Stimulated activated CD4-positive, alpha-beta T cell treated with anti-CD3 and anti-CD28 coated beads, Interleukin-15, amount 100 ng/mL, for 1 hour (primary cell): ENCODE measurements around the gene OTULINL.
A peak's percentile ranks its signal among the peaks of the same experiment; 100 is the strongest.
"Not testable (repeated sequence)": the region's sequence is repeated elsewhere in the genome, so short reads cannot be mapped to it uniquely, and the experiment has no call there.

Source experiments
- DNase-seq, 2 donors: peaks; one replicate each; pipeline ENCODE4 v3.0.0-alpha.2; 2020; ENCODE audit warnings: low read depth in 1 of 2, low spot score in 1 of 2

Gene OTULINL

GRCh38 chr5:14581106-14581890 is at the start of gene OTULINL:
Gene OTULINL, plus strand, starts transcription at chr5:14581792. Its CDS starts 103 bp downstream, at chr5:14581895.
- peak; percentile 76 to 88 for DNase-seq

- DNase-seq: no peak
Observed at GRCh38 chr5:14532180-14532579, 49.4 kb upstream of the OTULINL start.

- no peak for DNase-seq
Observed at GRCh38 chr5:14534773-14535172, 46.8 kb upstream of the OTULINL start.

GRCh38 chr5:14545308-14545707 is 36.3 kb upstream of the OTULINL start:
- DNase-seq: no peak

- DNase-seq: no peak
Observed at GRCh38 chr5:14545862-14546261, 35.7 kb upstream of the OTULINL start.

GRCh38 chr5:14547666-14548065 is 33.9 kb upstream of the OTULINL start:
- DNase-seq: no peak

- no peak for DNase-seq
Observed at GRCh38 chr5:14551211-14551610, 30.4 kb upstream of the OTULINL start.

GRCh38 chr5:14552017-14552416 is 29.6 kb upstream of the OTULINL start:
- no peak for DNase-seq

GRCh38 chr5:14554288-14554687 is 27.3 kb upstream of the OTULINL start:
- not testable (repeated sequence) for DNase-seq

GRCh38 chr5:14556015-14556414 is 25.6 kb upstream of the OTULINL start:
- no peak for DNase-seq

GRCh38 chr5:14557203-14557770 is 24.3 kb upstream of the OTULINL start:
- no peak for DNase-seq

- DNase-seq: no peak
Observed at GRCh38 chr5:14557791-14558415, 23.7 kb upstream of the OTULINL start.

GRCh38 chr5:14560091-14560595 is 21.4 kb upstream of the OTULINL start:
- no peak for DNase-seq

GRCh38 chr5:14561741-14562140 is 19.9 kb upstream of the OTULINL start:
- DNase-seq: no peak

GRCh38 chr5:14568333-14568732 is 13.3 kb upstream of the OTULINL start:
- DNase-seq: no peak

GRCh38 chr5:14569948-14570691 is 11.5 kb upstream of the OTULINL start:
- DNase-seq: no peak

GRCh38 chr5:14571901-14572300 is 9.7 kb upstream of the OTULINL start:
- DNase-seq: no peak

- DNase-seq: no peak
Observed at GRCh38 chr5:14572385-14572784, 9.2 kb upstream of the OTULINL start.

GRCh38 chr5:14572836-14573235 is 8.8 kb upstream of the OTULINL start:
- DNase-seq: no peak

GRCh38 chr5:14574096-14574495 is 7.5 kb upstream of the OTULINL start:
- DNase-seq: no peak

- no peak for DNase-seq
Observed at GRCh38 chr5:14574891-14575508, 6.6 kb upstream of the OTULINL start.
